Loucy (cell line): ENCODE results near the gene PLCL2.

ENCODE experiments used
- H2AFZ ChIP-seq: fragments of 200-600 bp; sonication (generic); 2 replicates; pipeline ENCODE4 v1.6.0; 2016; ENCODE audit warnings: antibody characterized with exemption, mild to moderate bottlenecking, low read length, moderate library complexity
- H3F3A ChIP-seq: fragments of 200-600 bp; 2 replicates; pipeline ENCODE4 v1.6.0; 2016; ENCODE audit warnings: antibody characterized with exemption, low read depth, mild to moderate bottlenecking
- H3K27me3 ChIP-seq: fragments of 200-600 bp; sonication (generic); 2 replicates; pipeline ENCODE4 v1.6.1; 2014; ENCODE audit warnings: low read length, mild to moderate bottlenecking; ENCODE audit not compliant: insufficient read depth, poor library complexity, severe bottlenecking
- H3K36me3 ChIP-seq: fragments of 200-600 bp; sonication (generic); 2 replicates; pipeline ENCODE4 v1.6.1; 2016; ENCODE audit warnings: low read length; ENCODE audit not compliant: insufficient read depth
- H3K4me1 ChIP-seq: fragments of 200-600 bp; sonication (generic); 2 replicates; pipeline ENCODE4 v1.5.1; 2014; ENCODE audit warnings: low read length, mild to moderate bottlenecking; ENCODE audit not compliant: insufficient read depth, poor library complexity, severe bottlenecking
- H3K4me2 ChIP-seq: fragments of 200-600 bp; sonication (generic); 2 replicates; pipeline ENCODE4 v1.6.0; 2014; ENCODE audit warnings: antibody characterized with exemption, low read length, low read depth, mild to moderate bottlenecking; ENCODE audit not compliant: poor library complexity, severe bottlenecking
- H3K4me3 ChIP-seq: fragments of 200-600 bp; sonication (generic); 2 replicates; pipeline ENCODE4 v1.5.1; 2014; ENCODE audit warnings: low read length, mild to moderate bottlenecking, mixed read lengths; ENCODE audit not compliant: poor library complexity, severe bottlenecking
- H3K79me2 ChIP-seq: fragments of 200-600 bp; sonication (generic); 2 replicates; pipeline ENCODE4 v1.6.1; 2014; ENCODE audit warnings: low read length; ENCODE audit not compliant: insufficient read depth
- H3K9ac ChIP-seq: fragments of 200-600 bp; sonication (generic); 2 replicates; pipeline ENCODE4 v1.6.0; 2014; ENCODE audit warnings: mild to moderate bottlenecking, low read depth, low read length, moderate library complexity; ENCODE audit not compliant: poor library complexity, severe bottlenecking
- H3K9me2 ChIP-seq: fragments of 200-600 bp; sonication (generic); replicated peaks from 2 replicates; pipeline ENCODE4 v1.6.1; 2016; ENCODE audit warnings: low read depth, low read length, mixed read lengths
- H3K9me3 ChIP-seq: fragments of 200-600 bp; sonication (generic); 2 replicates; pipeline ENCODE4 v1.6.1; 2014; ENCODE audit warnings: mild to moderate bottlenecking, antibody characterized with exemption, low read length, low read depth; ENCODE audit not compliant: insufficient read depth
- H4K20me1 ChIP-seq: fragments of 200-600 bp; sonication (generic); 2 replicates; pipeline ENCODE4 v1.6.0; 2014; ENCODE audit warnings: antibody characterized with exemption, low read length, mild to moderate bottlenecking; ENCODE audit not compliant: insufficient read depth, poor library complexity, severe bottlenecking
- CTCF ChIP-seq: fragments of 200-600 bp; sonication (generic); conservative IDR thresholded peaks from 2 replicates; pipeline ENCODE4 v1.5.1; 2014; ENCODE audit warnings: mild to moderate bottlenecking, antibody characterized with exemption, low read length
- EZH2phosphoT487 ChIP-seq: fragments of 200-600 bp; IDR thresholded peaks from 2 replicates; pipeline ENCODE4 v1.6.1; 2018; ENCODE audit warnings: antibody characterized with exemption, mild to moderate bottlenecking, moderate library complexity, borderline replicate concordance

The PLCL2 gene

GRCh38 chr3:16929311-16929710, 44.6 kb downstream of the PLCL2 start:
- peaks cover 17% of the 10 kb centered on the region; the same call in 1 of the 2 replicates for H3K79me2 ChIP-seq
- H3K9ac ChIP-seq: no peak overlapping the region
- no peaks in the 10 kb centered on the region for H3K36me3 ChIP-seq
- no peak overlapping the region for H2AFZ ChIP-seq
- H3K4me1 ChIP-seq: peaks cover 13% of the 10 kb centered on the region
- H4K20me1 ChIP-seq: no peaks in the 10 kb centered on the region
- no peaks in the 10 kb centered on the region for H3F3A ChIP-seq
- H3K27me3 ChIP-seq: no peaks in the 10 kb centered on the region
- H3K9me3 ChIP-seq: peaks cover 3% of the 10 kb centered on the region; the same call in 1 of the 2 replicates
- no peak for TF ChIP-seq CTCF
- no peak for TF ChIP-seq EZH2phosphoT487
- H3K9me2 ChIP-seq: no peaks in the 10 kb centered on the region
- no peak overlapping the region for H3K4me2 ChIP-seq
- H3K4me3 ChIP-seq: no peak overlapping the region

- Histone ChIP-seq H3K36me3 (no peaks in the 10 kb centered on the region), H3K79me2 (peaks cover 19% of the 10 kb centered on the region; the same call in 1 of the 2 replicates), H3K4me2 (peak overlapping the region; percentile 15), H3K4me3 (no peak overlapping the region), H2AFZ (no peak overlapping the region), H3K4me1 (peaks cover 45% of the 10 kb centered on the region), H3K9me3 (no peaks in the 10 kb centered on the region), H3F3A (peaks cover 14% of the 10 kb centered on the region; the same call in 1 of the 2 replicates), H3K27me3 (no peaks in the 10 kb centered on the region), H3K9me2 (no peaks in the 10 kb centered on the region), H3K9ac (no peak overlapping the region), H4K20me1 (no peaks in the 10 kb centered on the region)
- TF ChIP-seq EZH2phosphoT487: no peak
- TF ChIP-seq CTCF: no peak
Measured at GRCh38 chr3:16932877-16933276, 48.1 kb downstream of the PLCL2 start.

- Histone ChIP-seq H3K4me1 (peaks cover 72% of the 10 kb centered on the region), H3K27me3 (no peaks in the 10 kb centered on the region), H3K9me2 (no peaks in the 10 kb centered on the region), H3K9me3 (no peaks in the 10 kb centered on the region), H3K4me3 (peak overlapping the region; percentile 68), H3K9ac (no peak overlapping the region), H4K20me1 (no peaks in the 10 kb centered on the region), H2AFZ (no peak overlapping the region), H3K4me2 (peak overlapping the region; percentile 87), H3K79me2 (peaks cover 10% of the 10 kb centered on the region; the same call in 1 of the 2 replicates), H3F3A (peaks cover 14% of the 10 kb centered on the region; the same call in 1 of the 2 replicates), H3K36me3 (no peaks in the 10 kb centered on the region)
- TF ChIP-seq EZH2phosphoT487: no peak
- TF ChIP-seq CTCF: no peak
Measured at GRCh38 chr3:16935781-16936180, 51.0 kb downstream of the PLCL2 start.
